DOHH2 (cell line): ENCODE measurements around the gene ZNF410.

Experiments
- H3F3A ChIP-seq: fragments of 200-600 bp; sonication (generic), shearing (Covaris generic); 2 replicates; pipeline ENCODE4 v1.6.0; 2016; ENCODE audit warnings: antibody characterized with exemption, mild to moderate bottlenecking; ENCODE audit not compliant: control insufficient read depth, insufficient read depth
- H3K27ac ChIP-seq: fragments of 200-600 bp; sonication (generic); 2 replicates; pipeline ENCODE4 v1.5.1; 2014; ENCODE audit warnings: low read depth, mild to moderate bottlenecking, low read length, moderate library complexity
- H3K27me3 ChIP-seq: fragments of 200-600 bp; sonication (generic); 2 replicates; pipeline ENCODE4 v1.6.1; 2014; ENCODE audit warnings: mild to moderate bottlenecking, low read length, mixed read lengths; ENCODE audit not compliant: control insufficient read depth
- H3K36me3 ChIP-seq: fragments of 200-600 bp; sonication (generic); 2 replicates; pipeline ENCODE4 v1.6.1; 2014; ENCODE audit warnings: mild to moderate bottlenecking, low read length, moderate library complexity, mixed read lengths; ENCODE audit not compliant: control insufficient read depth
- H3K4me1 ChIP-seq: fragments of 200-600 bp; sonication (generic); 2 replicates; pipeline ENCODE4 v1.6.1; 2014; ENCODE audit warnings: mild to moderate bottlenecking, low read length, mixed read lengths; ENCODE audit not compliant: control insufficient read depth
- H3K4me2 ChIP-seq: fragments of 200-600 bp; sonication (generic); 2 replicates; pipeline ENCODE4 v1.6.0; 2014; ENCODE audit warnings: mild to moderate bottlenecking, low read length, moderate library complexity
- H3K4me3 ChIP-seq: fragments of 200-600 bp; sonication (generic); 2 replicates; pipeline ENCODE4 v1.5.1; 2014; ENCODE audit warnings: mild to moderate bottlenecking, low read length, mixed read lengths
- H3K79me2 ChIP-seq: fragments of 200-600 bp; sonication (generic); 2 replicates; pipeline ENCODE4 v1.6.1; 2014; ENCODE audit warnings: mild to moderate bottlenecking, low read length, mixed read lengths; ENCODE audit not compliant: control insufficient read depth
- H3K9me2 ChIP-seq: fragments of 200-600 bp; sonication (generic); replicated peaks from 2 replicates; pipeline ENCODE4 v1.6.1; 2014; ENCODE audit warnings: mild to moderate bottlenecking, low read length, mixed read lengths; ENCODE audit not compliant: control insufficient read depth
- H3K9me3 ChIP-seq: fragments of 200-600 bp; sonication (generic); 2 replicates; pipeline ENCODE4 v1.6.1; 2014; ENCODE audit warnings: antibody characterized with exemption, low read length, mixed read lengths; ENCODE audit not compliant: control insufficient read depth, insufficient read depth
- H4K20me1 ChIP-seq: fragments of 200-600 bp; sonication (generic); 2 replicates; pipeline ENCODE4 v1.6.0; 2014; ENCODE audit warnings: low read depth, mild to moderate bottlenecking, antibody characterized with exemption, low read length, moderate library complexity; ENCODE audit not compliant: control insufficient read depth, insufficient read depth
- EZH2phosphoT487 ChIP-seq: fragments of 200-600 bp; sonication (generic); IDR thresholded peaks from 2 replicates; pipeline ENCODE4 v1.6.1; 2017; ENCODE audit warnings: borderline replicate concordance, mild to moderate bottlenecking, antibody characterized with exemption, low read length, moderate library complexity, mixed read lengths
- TF ChIP-seq, protein P1 (sequence below): fragments of 200-600 bp; sonication (generic); IDR thresholded peaks from one replicate; pipeline ENCODE4 v1.5.1; 2014; ENCODE audit warnings: antibody characterized with exemption, mild to moderate bottlenecking, low read depth, low read length; ENCODE audit not compliant: poor library complexity, severe bottlenecking

ZNF410 gene

GRCh38 chr14:73870525-73871235 lies 16.0 kb upstream of the ZNF410 start:
- no peaks in the 10 kb centered on the region for H3K79me2 ChIP-seq
- H3K4me3 ChIP-seq: no peak overlapping the region

GRCh38 chr14:73873660-73874059 lies 13.0 kb upstream of the ZNF410 start:
- H4K20me1 ChIP-seq: no peaks in the 10 kb centered on the region
- no peak overlapping the region for H3K4me3 ChIP-seq
- H3K9me2 ChIP-seq: no peaks in the 10 kb centered on the region
- no peaks in the 10 kb centered on the region for H3K9me3 ChIP-seq
- no peaks in the 10 kb centered on the region for H3K4me1 ChIP-seq
- H3K79me2 ChIP-seq: no peaks in the 10 kb centered on the region
- no peaks in the 10 kb centered on the region for H3F3A ChIP-seq
- H3K27ac ChIP-seq: no peak overlapping the region
- H3K27me3 ChIP-seq: no peaks in the 10 kb centered on the region
- TF ChIP-seq, protein P1, sequence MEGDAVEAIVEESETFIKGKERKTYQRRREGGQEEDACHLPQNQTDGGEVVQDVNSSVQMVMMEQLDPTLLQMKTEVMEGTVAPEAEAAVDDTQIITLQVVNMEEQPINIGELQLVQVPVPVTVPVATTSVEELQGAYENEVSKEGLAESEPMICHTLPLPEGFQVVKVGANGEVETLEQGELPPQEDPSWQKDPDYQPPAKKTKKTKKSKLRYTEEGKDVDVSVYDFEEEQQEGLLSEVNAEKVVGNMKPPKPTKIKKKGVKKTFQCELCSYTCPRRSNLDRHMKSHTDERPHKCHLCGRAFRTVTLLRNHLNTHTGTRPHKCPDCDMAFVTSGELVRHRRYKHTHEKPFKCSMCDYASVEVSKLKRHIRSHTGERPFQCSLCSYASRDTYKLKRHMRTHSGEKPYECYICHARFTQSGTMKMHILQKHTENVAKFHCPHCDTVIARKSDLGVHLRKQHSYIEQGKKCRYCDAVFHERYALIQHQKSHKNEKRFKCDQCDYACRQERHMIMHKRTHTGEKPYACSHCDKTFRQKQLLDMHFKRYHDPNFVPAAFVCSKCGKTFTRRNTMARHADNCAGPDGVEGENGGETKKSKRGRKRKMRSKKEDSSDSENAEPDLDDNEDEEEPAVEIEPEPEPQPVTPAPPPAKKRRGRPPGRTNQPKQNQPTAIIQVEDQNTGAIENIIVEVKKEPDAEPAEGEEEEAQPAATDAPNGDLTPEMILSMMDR: no peak
- no peak for TF ChIP-seq EZH2phosphoT487
- H3K4me2 ChIP-seq: no peak overlapping the region
- no peaks in the 10 kb centered on the region for H3K36me3 ChIP-seq

More at GRCh38 chr14:73870525-73871235, 16.0 kb upstream of the ZNF410 start:
- Histone ChIP-seq H4K20me1 (no peaks in the 10 kb centered on the region), H3K9me2 (no peaks in the 10 kb centered on the region), H3K27me3 (no peaks in the 10 kb centered on the region), H3K4me2 (no peak overlapping the region), H3F3A (no peaks in the 10 kb centered on the region), H3K27ac (no peak overlapping the region), H3K36me3 (no peaks in the 10 kb centered on the region), H3K4me1 (no peaks in the 10 kb centered on the region), H3K9me3 (no peaks in the 10 kb centered on the region)
- no peak for TF ChIP-seq EZH2phosphoT487
- TF ChIP-seq, protein P1: no peak

DNA sequence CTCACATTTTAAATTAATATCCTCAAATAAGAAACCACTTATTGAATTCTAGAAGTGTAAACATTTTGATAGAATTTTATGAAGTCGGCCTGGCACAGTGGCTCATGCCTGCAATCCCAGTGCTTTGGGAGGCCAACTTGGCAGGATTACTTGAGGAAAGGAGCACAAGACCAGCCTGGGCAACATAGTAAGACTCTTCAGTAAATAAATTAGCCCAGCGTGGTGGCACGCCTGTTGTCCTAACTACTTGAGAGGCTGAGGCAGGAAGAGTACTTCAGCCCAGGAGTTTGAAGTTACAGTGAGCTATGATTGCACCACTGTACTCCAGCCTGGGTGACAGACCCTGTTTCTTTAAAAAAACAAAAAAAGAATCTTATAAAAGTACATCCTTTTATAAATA lies 8.9 kb upstream of the ZNF410 start:
- no peaks in the 10 kb centered on the region for H3F3A ChIP-seq
- H3K27me3 ChIP-seq: no peaks in the 10 kb centered on the region
- H3K79me2 ChIP-seq: no peaks in the 10 kb centered on the region
- no peaks in the 10 kb centered on the region for H3K4me1 ChIP-seq
- no peak overlapping the region for H3K27ac ChIP-seq
- H3K9me3 ChIP-seq: no peaks in the 10 kb centered on the region
- no peak overlapping the region for H3K4me2 ChIP-seq
- no peaks in the 10 kb centered on the region for H3K36me3 ChIP-seq
- no peaks in the 10 kb centered on the region for H3K9me2 ChIP-seq
- no peaks in the 10 kb centered on the region for H4K20me1 ChIP-seq
- no peak overlapping the region for H3K4me3 ChIP-seq
- TF ChIP-seq EZH2phosphoT487: no peak
- TF ChIP-seq, protein P1: no peak
